Gastroesophageal sphincter (tissue), 3 donors: ENCODE measurements around the gene PBX3.

ENCODE experiments used
- POLR2A ChIP-seq, 2 donors: fragments of 450-650 bp; IDR thresholded peaks; one replicate each; pipeline ENCODE4 v1.6.1; 2017; ENCODE audit warnings: antibody characterized with exemption in 2 of 2, mild to moderate bottlenecking in 2 of 2, moderate library complexity in 1 of 2
- POLR2AphosphoS5 ChIP-seq: sonication (generic); formaldehyde crosslinking; IDR thresholded peaks from one replicate; pipeline ENCODE4 v1.6.1; 2017; ENCODE audit warnings: antibody characterized with exemption
- TF ChIP-seq, protein P1 (sequence below), 4 experiments: fragments of 200-600 bp in 2 of 4; fragments of 450-650 bp in 2 of 4; sonication (generic) in 1 of 4; IDR thresholded peaks; one replicate each; pipeline ENCODE4 v1.5.1; 2017 to 2019; ENCODE audit warnings: antibody characterized with exemption in 4 of 4, mild to moderate bottlenecking in 2 of 4, moderate library complexity in 2 of 4

- no peak for TF ChIP-seq POLR2A (IDR thresholded peaks at IDR 0.05)
- no peak for TF ChIP-seq POLR2AphosphoS5
- TF ChIP-seq, protein P1, sequence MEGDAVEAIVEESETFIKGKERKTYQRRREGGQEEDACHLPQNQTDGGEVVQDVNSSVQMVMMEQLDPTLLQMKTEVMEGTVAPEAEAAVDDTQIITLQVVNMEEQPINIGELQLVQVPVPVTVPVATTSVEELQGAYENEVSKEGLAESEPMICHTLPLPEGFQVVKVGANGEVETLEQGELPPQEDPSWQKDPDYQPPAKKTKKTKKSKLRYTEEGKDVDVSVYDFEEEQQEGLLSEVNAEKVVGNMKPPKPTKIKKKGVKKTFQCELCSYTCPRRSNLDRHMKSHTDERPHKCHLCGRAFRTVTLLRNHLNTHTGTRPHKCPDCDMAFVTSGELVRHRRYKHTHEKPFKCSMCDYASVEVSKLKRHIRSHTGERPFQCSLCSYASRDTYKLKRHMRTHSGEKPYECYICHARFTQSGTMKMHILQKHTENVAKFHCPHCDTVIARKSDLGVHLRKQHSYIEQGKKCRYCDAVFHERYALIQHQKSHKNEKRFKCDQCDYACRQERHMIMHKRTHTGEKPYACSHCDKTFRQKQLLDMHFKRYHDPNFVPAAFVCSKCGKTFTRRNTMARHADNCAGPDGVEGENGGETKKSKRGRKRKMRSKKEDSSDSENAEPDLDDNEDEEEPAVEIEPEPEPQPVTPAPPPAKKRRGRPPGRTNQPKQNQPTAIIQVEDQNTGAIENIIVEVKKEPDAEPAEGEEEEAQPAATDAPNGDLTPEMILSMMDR (IDR thresholded peaks at IDR 0.05): no peak
Observed at GRCh38 chr9:125881042-125881441, 133.9 kb downstream of the PBX3 start.
